Measurements from ENCODE around the gene HSDL2.
"Not testable (repeated sequence)": the region's sequence is repeated elsewhere in the genome, so short reads cannot be mapped to it uniquely, and the experiment has no call there.

HSDL2 gene

GRCh38 chr9:112495614-112496013 lies 115.7 kb downstream of the HSDL2 start:
- Histone ChIP-seq H3K4me1 (ENCODE audit: control insufficient read depth, insufficient read depth, low read length) (no peaks in the 10 kb centered on the region), H3K9me3 (ENCODE audit: control insufficient read depth, low read length) (no peaks in the 10 kb centered on the region), H3K27me3 (ENCODE audit: control insufficient read depth, insufficient read depth, low read length) (no peaks in the 10 kb centered on the region), H3K36me3 (ENCODE audit: control insufficient read depth, insufficient read depth, low read length) (peaks cover 4% of the 10 kb centered on the region), H3K9ac (ENCODE audit: low read length) (no peak overlapping the region), H3K4me3 (ENCODE audit: low read length) (no peak overlapping the region)

GRCh38 chr9:112496074-112496722 lies 116.3 kb downstream of the HSDL2 start:
- Histone ChIP-seq H3K4me1 (ENCODE audit: control insufficient read depth, insufficient read depth, low read length) (no peaks in the 10 kb centered on the region), H3K9ac (ENCODE audit: low read length) (no peak overlapping the region), H3K4me3 (ENCODE audit: low read length) (no peak overlapping the region), H3K36me3 (ENCODE audit: control insufficient read depth, insufficient read depth, low read length) (peaks cover 4% of the 10 kb centered on the region), H3K27me3 (ENCODE audit: control insufficient read depth, insufficient read depth, low read length) (no peaks in the 10 kb centered on the region), H3K9me3 (ENCODE audit: control insufficient read depth, low read length) (no peaks in the 10 kb centered on the region)

- H3K4me3 ChIP-seq (ENCODE audit: low read length), result no peak overlapping the region
- H3K4me1 ChIP-seq (ENCODE audit: control insufficient read depth, insufficient read depth, low read length), result no peaks in the 10 kb centered on the region
- H3K9ac ChIP-seq (ENCODE audit: low read length), result no peak overlapping the region
- no peaks in the 10 kb centered on the region for H3K36me3 ChIP-seq (ENCODE audit: control insufficient read depth, insufficient read depth, low read length)
- no peaks in the 10 kb centered on the region for H3K27me3 ChIP-seq (ENCODE audit: control insufficient read depth, insufficient read depth, low read length)
- H3K9me3 ChIP-seq (ENCODE audit: control insufficient read depth, low read length), result no peaks in the 10 kb centered on the region
Measured at GRCh38 chr9:112500842-112501241, 120.9 kb downstream of the HSDL2 start.

GRCh38 chr9:112501287-112501686 lies 121.4 kb downstream of the HSDL2 start:
- Histone ChIP-seq H3K36me3 (ENCODE audit: control insufficient read depth, insufficient read depth, low read length) (no peaks in the 10 kb centered on the region), H3K4me1 (ENCODE audit: control insufficient read depth, insufficient read depth, low read length) (no peaks in the 10 kb centered on the region), H3K27me3 (ENCODE audit: control insufficient read depth, insufficient read depth, low read length) (no peaks in the 10 kb centered on the region), H3K9me3 (ENCODE audit: control insufficient read depth, low read length) (no peaks in the 10 kb centered on the region), H3K4me3 (ENCODE audit: low read length) (no peak overlapping the region), H3K9ac (ENCODE audit: low read length) (no peak overlapping the region)

- H3K9me3 ChIP-seq (ENCODE audit: control insufficient read depth, low read length), result no peaks in the 10 kb centered on the region
- H3K4me1 ChIP-seq (ENCODE audit: control insufficient read depth, insufficient read depth, low read length), result no peaks in the 10 kb centered on the region
- no peak overlapping the region for H3K9ac ChIP-seq (ENCODE audit: low read length)
- no peaks in the 10 kb centered on the region for H3K27me3 ChIP-seq (ENCODE audit: control insufficient read depth, insufficient read depth, low read length)
- no peaks in the 10 kb centered on the region for H3K36me3 ChIP-seq (ENCODE audit: control insufficient read depth, insufficient read depth, low read length)
- H3K4me3 ChIP-seq (ENCODE audit: low read length), result no peak overlapping the region
Measured at GRCh38 chr9:112502175-112502946, 122.5 kb downstream of the HSDL2 start.

- H3K27me3 ChIP-seq (ENCODE audit: control insufficient read depth, insufficient read depth, low read length), result no peaks in the 10 kb centered on the region
- no peak overlapping the region for H3K4me3 ChIP-seq (ENCODE audit: low read length)
- H3K4me1 ChIP-seq (ENCODE audit: control insufficient read depth, insufficient read depth, low read length), result no peaks in the 10 kb centered on the region
- no peaks in the 10 kb centered on the region for H3K9me3 ChIP-seq (ENCODE audit: control insufficient read depth, low read length)
- H3K36me3 ChIP-seq (ENCODE audit: control insufficient read depth, insufficient read depth, low read length), result no peaks in the 10 kb centered on the region
- no peak overlapping the region for H3K9ac ChIP-seq (ENCODE audit: low read length)
Measured at GRCh38 chr9:112503170-112503569, 123.3 kb downstream of the HSDL2 start.

GRCh38 chr9:112505086-112505485 lies 125.2 kb downstream of the HSDL2 start:
- Histone ChIP-seq H3K4me1 (ENCODE audit: control insufficient read depth, insufficient read depth, low read length) (no peaks in the 10 kb centered on the region), H3K4me3 (ENCODE audit: low read length) (no peak overlapping the region), H3K9me3 (ENCODE audit: control insufficient read depth, low read length) (no peaks in the 10 kb centered on the region), H3K27me3 (ENCODE audit: control insufficient read depth, insufficient read depth, low read length) (no peaks in the 10 kb centered on the region), H3K9ac (ENCODE audit: low read length) (no peak overlapping the region), H3K36me3 (ENCODE audit: control insufficient read depth, insufficient read depth, low read length) (no peaks in the 10 kb centered on the region)

GRCh38 chr9:112505607-112506006 lies 125.7 kb downstream of the HSDL2 start:
- Histone ChIP-seq H3K9ac (ENCODE audit: low read length) (no peak overlapping the region), H3K4me3 (ENCODE audit: low read length) (no peak overlapping the region), H3K4me1 (ENCODE audit: control insufficient read depth, insufficient read depth, low read length) (no peaks in the 10 kb centered on the region), H3K9me3 (ENCODE audit: control insufficient read depth, low read length) (no peaks in the 10 kb centered on the region), H3K27me3 (ENCODE audit: control insufficient read depth, insufficient read depth, low read length) (no peaks in the 10 kb centered on the region), H3K36me3 (ENCODE audit: control insufficient read depth, insufficient read depth, low read length) (no peaks in the 10 kb centered on the region)

GRCh38 chr9:112506571-112506970 lies 126.7 kb downstream of the HSDL2 start:
- no peaks in the 10 kb centered on the region for H3K27me3 ChIP-seq (ENCODE audit: control insufficient read depth, insufficient read depth, low read length)
- H3K9ac ChIP-seq (ENCODE audit: low read length), result no peak overlapping the region
- H3K36me3 ChIP-seq (ENCODE audit: control insufficient read depth, insufficient read depth, low read length), result no peaks in the 10 kb centered on the region
- H3K4me1 ChIP-seq (ENCODE audit: control insufficient read depth, insufficient read depth, low read length), result no peaks in the 10 kb centered on the region
- no peak overlapping the region for H3K4me3 ChIP-seq (ENCODE audit: low read length)
- H3K9me3 ChIP-seq (ENCODE audit: control insufficient read depth, low read length), result no peaks in the 10 kb centered on the region

GRCh38 chr9:112507001-112507680 lies 127.2 kb downstream of the HSDL2 start:
- Histone ChIP-seq H3K9me3 (ENCODE audit: control insufficient read depth, low read length) (no peaks in the 10 kb centered on the region), H3K4me1 (ENCODE audit: control insufficient read depth, insufficient read depth, low read length) (no peaks in the 10 kb centered on the region), H3K27me3 (ENCODE audit: control insufficient read depth, insufficient read depth, low read length) (no peaks in the 10 kb centered on the region), H3K36me3 (ENCODE audit: control insufficient read depth, insufficient read depth, low read length) (no peaks in the 10 kb centered on the region), H3K4me3 (ENCODE audit: low read length) (no peak overlapping the region), H3K9ac (ENCODE audit: low read length) (no peak overlapping the region)

- H3K36me3 ChIP-seq (ENCODE audit: control insufficient read depth, insufficient read depth, low read length), result no peaks in the 10 kb centered on the region
- no peak overlapping the region for H3K4me3 ChIP-seq (ENCODE audit: low read length)
- H3K4me1 ChIP-seq (ENCODE audit: control insufficient read depth, insufficient read depth, low read length), result no peaks in the 10 kb centered on the region
- no peak overlapping the region for H3K9ac ChIP-seq (ENCODE audit: low read length)
- H3K27me3 ChIP-seq (ENCODE audit: control insufficient read depth, insufficient read depth, low read length), result no peaks in the 10 kb centered on the region
- no peaks in the 10 kb centered on the region for H3K9me3 ChIP-seq (ENCODE audit: control insufficient read depth, low read length)
Measured at GRCh38 chr9:112508377-112508776, 128.5 kb downstream of the HSDL2 start.

- H3K4me3 ChIP-seq (ENCODE audit: low read length); H3K9me3 ChIP-seq (ENCODE audit: control insufficient read depth, low read length); H3K9ac ChIP-seq (ENCODE audit: low read length); H3K4me1 ChIP-seq (ENCODE audit: control insufficient read depth, insufficient read depth, low read length); H3K27me3 ChIP-seq (ENCODE audit: control insufficient read depth, insufficient read depth, low read length); H3K36me3 ChIP-seq (ENCODE audit: control insufficient read depth, insufficient read depth, low read length): not testable (repeated sequence)
Measured at GRCh38 chr9:112512377-112512776, 132.5 kb downstream of the HSDL2 start.
